ENCODE measurements around the gene HSD17B14.
A peak's percentile ranks its signal among the peaks of the same experiment; 100 is the strongest.
"Not testable (repeated sequence)": the region's sequence is repeated elsewhere in the genome, so short reads cannot be mapped to it uniquely, and the experiment has no call there.

The HSD17B14 gene

GRCh38 chr19:48796298-48797083 is 39.8 kb downstream of the HSD17B14 start:
- TF ChIP-seq, protein P1, sequence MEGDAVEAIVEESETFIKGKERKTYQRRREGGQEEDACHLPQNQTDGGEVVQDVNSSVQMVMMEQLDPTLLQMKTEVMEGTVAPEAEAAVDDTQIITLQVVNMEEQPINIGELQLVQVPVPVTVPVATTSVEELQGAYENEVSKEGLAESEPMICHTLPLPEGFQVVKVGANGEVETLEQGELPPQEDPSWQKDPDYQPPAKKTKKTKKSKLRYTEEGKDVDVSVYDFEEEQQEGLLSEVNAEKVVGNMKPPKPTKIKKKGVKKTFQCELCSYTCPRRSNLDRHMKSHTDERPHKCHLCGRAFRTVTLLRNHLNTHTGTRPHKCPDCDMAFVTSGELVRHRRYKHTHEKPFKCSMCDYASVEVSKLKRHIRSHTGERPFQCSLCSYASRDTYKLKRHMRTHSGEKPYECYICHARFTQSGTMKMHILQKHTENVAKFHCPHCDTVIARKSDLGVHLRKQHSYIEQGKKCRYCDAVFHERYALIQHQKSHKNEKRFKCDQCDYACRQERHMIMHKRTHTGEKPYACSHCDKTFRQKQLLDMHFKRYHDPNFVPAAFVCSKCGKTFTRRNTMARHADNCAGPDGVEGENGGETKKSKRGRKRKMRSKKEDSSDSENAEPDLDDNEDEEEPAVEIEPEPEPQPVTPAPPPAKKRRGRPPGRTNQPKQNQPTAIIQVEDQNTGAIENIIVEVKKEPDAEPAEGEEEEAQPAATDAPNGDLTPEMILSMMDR (IDR thresholded peaks at IDR 0.05; ENCODE audit: borderline replicate concordance, insufficient read depth, low read depth, low read length), result no peak
- H3K4me3 ChIP-seq (ENCODE audit: low read depth, low read length), result no peak overlapping the region

GRCh38 chr19:48795685-48796070 is 40.6 kb downstream of the HSD17B14 start:
- TF ChIP-seq, protein P1 (IDR thresholded peaks at IDR 0.05; ENCODE audit: borderline replicate concordance, insufficient read depth, low read depth, low read length), result no peak
- no peak overlapping the region for H3K4me3 ChIP-seq (ENCODE audit: low read depth, low read length)

GRCh38 chr19:48795055-48795684 is 41.1 kb downstream of the HSD17B14 start:
- H3K4me3 ChIP-seq (ENCODE audit: low read depth, low read length), result peak overlapping the region; percentile 67

GRCh38 chr19:48794291-48794690 is 42.0 kb downstream of the HSD17B14 start:
- no peak overlapping the region for H3K4me3 ChIP-seq (ENCODE audit: low read depth, low read length)
- TF ChIP-seq, protein P1 (IDR thresholded peaks at IDR 0.05; ENCODE audit: borderline replicate concordance, insufficient read depth, low read depth, low read length), result no peak

More at GRCh38 chr19:48795055-48795684, 41.1 kb downstream of the HSD17B14 start:
- TF ChIP-seq, protein P1 (IDR thresholded peaks at IDR 0.05; ENCODE audit: borderline replicate concordance, insufficient read depth, low read depth, low read length), result peak; percentile 96

- no peak overlapping the region for H3K4me3 ChIP-seq (ENCODE audit: low read depth, low read length)
- TF ChIP-seq, protein P1 (IDR thresholded peaks at IDR 0.05; ENCODE audit: borderline replicate concordance, insufficient read depth, low read depth, low read length), result no peak
Measured at GRCh38 chr19:48793271-48793670, 43.0 kb downstream of the HSD17B14 start.

- not testable (repeated sequence) for H3K4me3 ChIP-seq (ENCODE audit: low read depth, low read length)
Measured at GRCh38 chr19:48787331-48787730, 49.0 kb downstream of the HSD17B14 start.

DNA sequence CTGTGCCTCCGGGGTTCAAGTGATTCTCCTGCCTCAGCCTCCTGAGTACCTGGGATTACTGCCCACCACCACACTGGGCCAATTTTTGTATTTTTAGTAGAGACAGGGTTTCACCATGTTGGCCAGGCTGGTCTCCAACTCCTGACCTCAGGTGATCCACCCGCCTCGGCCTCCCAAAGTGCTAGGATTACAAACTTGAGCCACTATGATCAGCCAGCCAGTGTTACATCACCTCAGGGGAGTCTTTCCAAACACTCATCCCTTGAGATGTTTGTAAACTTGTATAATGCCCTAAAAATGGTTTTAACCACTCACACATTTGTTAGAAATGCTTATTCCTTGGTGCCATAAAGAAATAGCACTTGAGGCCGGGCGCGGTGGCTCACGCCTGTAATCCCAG is 49.9 kb downstream of the HSD17B14 start:
- not testable (repeated sequence) for H3K4me3 ChIP-seq (ENCODE audit: low read depth, low read length)

DNA sequence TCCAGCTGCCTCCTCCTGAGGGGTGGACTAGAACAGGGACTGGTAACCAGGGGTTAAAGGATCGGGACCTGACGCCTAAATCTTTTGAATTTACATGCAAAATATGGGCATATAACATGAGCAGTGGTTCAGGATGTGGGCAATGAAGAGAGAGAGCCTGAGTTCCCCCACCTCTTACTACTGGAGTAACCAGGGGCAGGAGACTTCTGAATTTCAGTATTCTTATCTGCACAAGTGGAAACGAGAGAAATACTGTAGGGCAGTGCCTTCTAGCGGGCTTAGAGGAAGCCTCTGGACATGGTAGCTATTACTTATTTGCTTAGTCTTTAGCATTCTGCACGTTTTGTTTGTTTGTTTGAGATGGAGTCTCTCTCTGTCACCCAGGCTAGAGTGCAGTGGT is 51.8 kb downstream of the HSD17B14 start:
- H3K4me3 ChIP-seq (ENCODE audit: low read depth, low read length), result no peak overlapping the region
- TF ChIP-seq, protein P1 (IDR thresholded peaks at IDR 0.05; ENCODE audit: borderline replicate concordance, insufficient read depth, low read depth, low read length), result no peak
